Hematopoietic multipotent progenitor cell treated with erythropoietin and hydrocortisone succinate and interleukin-3 and kit ligand, for 6 days (in vitro differentiated cells): Measurements from ENCODE around the gene TBXAS1.
"Not testable (repeated sequence)": the region's sequence is repeated elsewhere in the genome, so short reads cannot be mapped to it uniquely, and the experiment has no call there.

Experiments
- DNase-seq: peaks from one replicate; pipeline ENCODE4 v3.0.0-alpha.2; 2015

TBXAS1 gene

DNA sequence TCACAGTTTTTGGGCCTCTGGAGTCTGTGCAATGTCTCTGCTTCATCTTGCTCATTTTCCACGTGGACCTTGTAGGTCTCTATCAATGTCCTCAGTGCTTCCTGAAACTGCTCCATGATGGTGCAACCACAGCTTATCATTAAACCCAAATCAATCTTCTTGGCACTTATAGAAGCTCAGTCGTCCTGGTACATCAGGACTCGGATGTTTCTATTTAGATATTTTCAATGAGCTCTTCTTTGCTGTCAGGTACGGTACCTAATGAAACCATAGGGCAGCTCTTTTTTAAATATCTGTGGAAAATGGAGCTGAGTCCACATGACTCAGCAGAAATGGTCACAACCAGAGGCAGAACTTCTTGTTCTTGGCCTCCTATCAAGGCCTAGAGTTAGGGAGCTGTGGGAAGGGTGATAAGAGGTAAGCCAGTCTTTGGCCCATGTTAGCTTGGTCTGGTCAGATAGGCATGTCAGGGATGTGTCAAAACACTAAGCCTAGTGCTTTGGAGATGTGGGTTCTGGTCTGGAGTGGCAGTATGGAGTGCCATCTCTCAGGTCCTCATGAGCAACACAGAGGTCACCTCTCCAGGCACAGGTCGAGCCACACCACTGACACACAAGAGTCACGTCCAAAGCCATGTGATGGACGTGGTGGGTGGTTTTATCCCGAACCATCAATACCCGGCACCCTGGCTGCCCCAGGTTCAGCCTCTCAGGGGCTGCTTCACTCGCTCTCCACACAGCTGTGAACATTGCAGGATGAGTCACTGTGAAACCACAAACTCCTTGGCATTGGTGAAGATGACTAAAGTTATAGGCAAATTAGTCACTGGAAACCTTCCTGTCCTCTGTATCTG lies 87.0 kb downstream of the TBXAS1 start:
- DNase-seq, result peak; percentile 99

DNA sequence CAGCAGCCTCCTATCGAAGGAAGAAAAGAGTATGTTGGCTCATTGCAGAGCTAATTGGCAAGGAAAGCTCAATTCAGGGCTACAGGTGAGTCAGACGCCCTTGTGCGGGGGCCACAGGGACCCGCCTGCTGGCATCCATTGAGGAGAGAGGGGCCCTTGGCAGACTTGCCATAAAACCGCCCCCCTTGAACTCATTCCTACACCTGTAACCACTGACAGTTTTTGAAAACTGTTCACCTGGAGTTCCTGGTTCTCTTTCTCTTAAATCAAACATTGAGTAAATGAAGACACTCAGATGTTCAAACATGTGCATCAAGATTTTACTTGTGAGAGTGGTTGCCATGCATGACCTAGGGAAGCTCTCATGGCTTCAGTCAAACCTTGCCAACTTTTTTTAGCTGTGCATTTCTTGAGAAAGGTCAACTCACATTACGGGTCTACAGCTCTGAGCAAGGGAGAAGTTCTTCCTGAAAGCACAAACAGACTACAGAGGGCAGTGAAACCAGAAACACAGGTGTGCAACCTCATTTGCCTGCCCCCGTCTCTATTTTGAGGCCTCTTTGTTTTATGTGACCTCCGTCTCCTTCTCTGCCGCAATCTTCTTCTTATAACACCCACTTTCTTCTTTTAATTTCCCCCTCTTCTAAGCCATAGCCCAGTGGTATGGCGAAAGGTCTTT lies 87.8 kb downstream of the TBXAS1 start:
- DNase-seq, result no peak

DNA sequence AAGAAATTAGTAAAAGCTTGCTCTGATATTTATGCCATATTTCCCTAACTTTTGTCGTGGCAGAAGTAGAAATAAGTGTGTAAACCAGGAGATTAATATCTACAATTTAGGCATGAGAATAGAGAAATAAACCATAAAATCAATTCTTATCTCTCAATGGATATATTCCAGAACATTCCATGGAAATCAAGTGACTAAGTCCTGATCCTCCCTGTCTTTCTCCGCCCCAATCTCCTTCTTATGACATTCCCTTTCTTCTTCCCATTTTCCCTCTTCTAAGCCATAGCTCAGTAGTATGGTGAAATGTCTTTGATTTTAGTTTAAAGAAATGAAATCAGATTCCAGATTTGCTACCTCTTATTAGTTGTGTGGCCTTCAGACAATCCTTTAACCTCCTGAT lies 88.8 kb downstream of the TBXAS1 start:
- no peak for DNase-seq

DNA sequence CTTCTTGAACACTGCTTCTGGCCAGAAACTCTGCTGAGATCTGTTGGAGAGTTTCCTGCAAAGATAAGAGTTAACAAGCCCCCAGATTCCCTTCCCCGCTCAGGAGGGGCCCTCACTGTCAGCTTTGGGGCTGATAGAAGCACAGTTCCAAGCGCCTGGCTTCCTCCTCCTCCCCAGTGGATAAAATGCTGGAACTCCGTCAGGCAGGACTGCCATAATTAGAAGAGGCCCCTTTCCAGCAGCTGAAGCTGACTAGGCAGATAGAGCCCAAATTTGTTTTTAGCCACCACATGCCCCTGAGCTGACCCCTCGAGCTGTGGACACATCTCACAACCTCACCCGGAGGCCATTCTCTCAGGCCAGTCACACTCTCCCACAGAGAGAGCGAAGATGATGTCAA lies 89.4 kb downstream of the TBXAS1 start:
- DNase-seq, result peak; percentile 62

DNA sequence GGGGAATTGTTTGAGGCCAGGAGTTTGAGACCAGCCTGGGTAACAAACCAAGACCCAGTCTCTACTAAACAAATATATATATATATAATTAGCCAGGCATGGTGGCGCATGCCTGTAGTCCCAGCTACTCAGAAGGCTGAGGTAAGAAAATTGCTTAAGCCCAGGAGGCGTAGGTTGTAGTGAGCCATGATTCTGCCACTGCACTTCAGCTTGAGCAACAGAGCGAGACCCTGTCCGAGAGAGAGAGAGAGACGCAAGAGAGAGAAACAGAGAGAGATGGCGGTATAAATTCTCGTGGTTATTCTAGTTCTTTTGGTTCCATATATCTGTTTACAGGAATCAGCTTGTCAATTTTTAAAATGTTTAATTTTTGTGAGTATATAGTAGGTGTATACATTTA lies 94.0 kb downstream of the TBXAS1 start:
- no peak for DNase-seq

DNA sequence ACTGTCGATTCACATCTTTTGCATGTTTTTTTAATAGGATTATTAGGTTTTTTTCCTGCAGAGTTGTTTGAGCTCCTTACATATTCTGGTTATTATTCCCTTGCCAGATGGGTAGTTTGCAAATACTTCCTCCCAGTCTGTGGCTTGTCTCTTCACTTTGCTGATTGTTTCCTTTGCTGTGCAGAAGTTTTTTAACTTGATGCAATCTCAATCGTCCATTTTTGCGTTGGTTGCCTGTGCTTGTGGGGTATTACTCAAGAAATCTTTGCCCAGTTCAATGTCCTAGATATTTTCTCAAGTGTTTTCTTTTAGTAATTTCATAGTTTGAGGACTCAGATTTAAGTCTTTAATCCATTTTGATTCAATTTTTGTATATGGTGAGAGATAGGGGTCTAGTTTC lies 95.4 kb downstream of the TBXAS1 start:
- DNase-seq, result no peak

DNA sequence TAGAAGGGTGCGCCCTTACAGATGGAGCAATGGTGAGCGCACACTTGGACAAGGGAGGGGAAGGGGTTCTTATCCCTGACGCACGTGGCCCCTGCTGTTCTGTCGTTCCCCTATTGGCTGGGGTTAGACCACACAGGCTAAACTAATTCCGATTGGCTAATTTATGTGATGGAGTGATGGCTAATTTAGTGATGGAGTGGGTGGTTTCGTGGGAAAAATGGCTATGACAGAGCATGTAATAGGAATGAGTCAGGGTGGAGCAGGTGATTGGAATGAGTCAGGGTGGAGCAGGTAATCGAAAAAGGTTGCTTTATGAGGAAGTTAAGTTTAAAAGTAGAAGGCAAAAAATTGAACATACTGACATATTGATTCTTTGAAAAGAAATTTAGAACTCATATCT lies 100.2 kb downstream of the TBXAS1 start:
- not testable (repeated sequence) for DNase-seq

DNA sequence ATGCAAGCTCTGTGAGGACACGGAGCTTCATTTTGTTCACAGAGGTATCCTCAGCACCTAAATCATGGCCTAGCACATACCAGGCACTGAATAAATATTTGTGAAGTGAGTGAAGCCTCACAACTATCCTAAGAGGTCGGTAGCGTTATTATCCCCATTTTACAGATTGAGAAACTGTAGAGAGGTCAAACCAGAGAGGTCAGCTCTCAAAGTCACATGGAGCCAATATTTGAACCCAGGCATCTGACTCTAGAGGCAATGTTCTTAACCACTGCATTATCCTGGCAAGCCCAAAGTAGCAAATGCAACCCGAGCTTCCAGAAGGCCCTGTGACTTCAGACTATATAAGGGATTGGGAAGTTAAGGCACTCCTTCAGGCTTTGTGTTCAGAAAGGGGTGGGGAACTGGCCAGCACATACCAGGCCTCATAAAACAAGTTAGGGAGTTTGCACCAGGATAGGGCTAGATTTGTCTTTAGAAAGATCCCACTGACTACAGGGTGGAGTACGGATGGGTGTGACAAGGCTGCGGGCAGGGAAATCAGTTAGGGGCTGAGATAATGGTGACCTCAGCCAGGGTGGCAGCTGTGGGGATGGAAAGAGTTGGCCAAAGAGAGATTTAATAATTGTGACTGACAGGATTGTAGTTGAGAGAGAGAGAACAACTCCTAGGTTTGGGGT lies 101.4 kb downstream of the TBXAS1 start:
- peak; percentile 81 for DNase-seq

DNA sequence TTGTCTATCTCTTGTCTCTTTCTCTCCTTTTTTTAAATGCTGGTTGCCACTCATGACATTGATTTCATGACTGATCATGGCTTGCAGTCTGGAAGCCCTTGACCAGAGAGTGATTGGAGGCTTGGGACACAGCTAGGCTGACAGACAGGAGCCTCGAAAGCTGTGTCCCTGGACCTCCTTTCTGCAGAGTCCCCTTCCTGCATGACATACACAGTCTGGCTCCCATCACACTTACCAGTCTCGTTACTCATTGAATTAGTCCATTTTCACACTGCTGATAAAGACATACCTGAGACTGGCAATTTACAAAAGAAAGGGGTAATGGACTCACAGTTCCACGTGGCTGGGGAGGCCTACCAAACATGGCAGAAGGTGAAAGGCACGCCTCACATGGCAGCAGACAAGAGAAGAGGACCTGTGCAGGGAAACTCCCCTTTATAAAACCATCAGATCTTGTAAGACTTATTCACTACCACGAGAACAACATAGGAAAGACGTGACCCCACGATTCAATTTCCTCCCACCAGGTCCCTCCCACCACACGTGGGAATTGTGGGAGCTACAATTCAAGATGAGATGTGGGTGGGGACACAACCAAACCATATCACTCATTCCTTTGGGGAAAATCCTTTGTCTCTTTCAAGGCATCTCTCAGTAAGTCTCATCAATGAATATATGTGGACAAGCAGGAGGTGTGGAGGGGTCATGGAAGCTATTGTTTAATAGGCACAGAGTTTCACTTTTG lies 102.3 kb downstream of the TBXAS1 start:
- no peak for DNase-seq

DNA sequence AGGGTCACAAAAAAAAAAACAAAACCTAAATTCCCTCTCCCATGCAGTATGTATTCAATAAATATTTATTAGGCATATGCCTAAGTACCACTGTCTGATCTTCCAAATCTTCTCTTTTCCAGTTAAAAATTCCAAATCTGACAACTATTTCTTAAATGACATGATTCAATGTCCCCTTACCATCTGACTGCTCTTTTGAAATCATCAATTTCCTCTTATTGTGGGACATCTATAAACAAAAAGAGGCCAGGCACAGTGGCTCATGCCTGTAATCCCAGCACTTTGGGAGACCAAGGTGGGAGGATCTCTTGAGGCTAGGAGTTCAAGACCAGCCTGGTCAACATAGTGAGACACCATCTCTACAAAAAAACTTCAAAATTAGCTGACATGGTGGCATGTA lies 103.5 kb downstream of the TBXAS1 start:
- DNase-seq, result no peak

DNA sequence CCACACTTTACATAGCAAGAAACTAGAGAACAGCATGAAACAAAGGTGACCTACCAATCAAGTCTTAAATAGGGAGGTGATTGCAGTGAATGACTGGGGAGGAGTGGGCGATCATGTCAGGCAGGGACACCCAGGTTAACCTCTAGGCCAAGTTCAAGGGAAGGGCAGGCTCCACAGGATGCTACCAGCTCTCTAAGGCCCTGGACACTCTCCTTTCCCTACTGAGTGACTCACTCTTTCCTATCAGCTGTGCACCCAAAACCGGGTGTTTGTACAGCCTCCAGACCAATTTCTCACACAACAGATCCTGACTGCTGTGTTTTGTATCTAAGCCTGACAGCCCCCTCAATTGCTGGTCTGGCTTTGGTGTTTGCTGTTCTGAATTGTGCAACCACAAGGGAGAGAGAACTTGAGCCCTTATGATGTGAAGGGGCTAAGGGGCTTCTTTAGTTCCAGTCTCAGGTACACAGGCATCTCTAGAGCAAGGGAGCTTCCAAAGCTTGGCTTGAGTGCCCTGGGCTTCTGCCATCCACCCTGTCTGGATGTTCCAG lies 107.8 kb downstream of the TBXAS1 start:
- peak; percentile 53 for DNase-seq

DNA sequence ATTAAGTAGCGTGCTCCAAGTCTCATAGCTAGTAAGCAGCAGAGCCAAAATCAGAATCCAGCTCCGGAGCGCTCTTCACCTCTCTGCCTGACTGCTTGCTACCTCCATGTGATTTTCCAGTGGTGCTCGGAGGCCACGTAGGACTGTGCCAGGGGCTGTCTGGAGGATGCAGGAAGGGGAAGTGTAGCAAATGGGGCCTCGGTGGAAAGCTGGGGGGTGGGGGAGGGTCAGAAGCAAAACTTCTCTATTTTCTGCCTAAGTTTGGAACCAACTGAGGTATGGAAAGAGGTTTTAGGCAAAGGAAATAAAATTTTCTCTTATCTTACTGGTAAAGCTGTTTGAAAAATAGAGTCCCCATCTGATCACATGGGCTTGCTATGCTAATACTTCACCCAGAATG lies 108.7 kb downstream of the TBXAS1 start:
- peak; percentile 51 for DNase-seq

DNA sequence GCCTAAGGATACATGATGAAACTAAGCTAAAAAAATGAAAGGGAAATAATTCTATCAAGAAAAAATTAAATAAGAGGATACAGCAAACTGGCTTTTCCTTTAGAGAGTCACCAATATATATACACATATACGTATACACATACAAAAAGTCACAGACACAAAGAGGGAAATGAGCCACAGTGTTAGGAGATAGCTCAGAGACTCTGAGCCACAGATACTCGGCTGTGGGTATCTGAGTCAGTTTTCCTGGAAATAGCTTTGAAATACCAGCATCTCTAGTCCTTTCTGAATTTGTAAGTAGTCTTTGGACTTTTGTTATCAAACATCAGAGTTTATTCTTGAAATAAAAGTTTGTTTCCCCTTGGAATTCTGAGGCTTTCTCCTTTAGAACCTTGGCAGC lies 111.8 kb downstream of the TBXAS1 start:
- peak; percentile 35 for DNase-seq

DNA sequence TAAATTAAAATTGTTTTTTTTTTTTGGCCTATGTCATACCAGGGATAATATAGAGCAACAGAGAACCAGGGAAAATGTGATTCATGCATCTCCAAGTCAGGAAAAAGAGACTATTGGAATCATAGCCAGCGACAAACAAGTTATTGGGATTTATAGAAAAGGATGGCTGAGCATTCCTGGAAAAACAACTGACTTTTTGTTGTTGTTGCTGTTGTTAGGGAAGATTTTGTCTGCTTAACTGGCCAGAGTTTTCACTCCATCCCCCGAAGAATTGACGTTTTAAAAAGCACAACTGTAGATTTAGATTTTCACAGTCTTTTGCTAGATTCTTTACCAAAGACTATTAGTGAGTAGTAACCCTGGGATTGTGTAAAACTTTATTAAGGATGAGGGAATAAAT lies 112.4 kb downstream of the TBXAS1 start:
- DNase-seq, result no peak

DNA sequence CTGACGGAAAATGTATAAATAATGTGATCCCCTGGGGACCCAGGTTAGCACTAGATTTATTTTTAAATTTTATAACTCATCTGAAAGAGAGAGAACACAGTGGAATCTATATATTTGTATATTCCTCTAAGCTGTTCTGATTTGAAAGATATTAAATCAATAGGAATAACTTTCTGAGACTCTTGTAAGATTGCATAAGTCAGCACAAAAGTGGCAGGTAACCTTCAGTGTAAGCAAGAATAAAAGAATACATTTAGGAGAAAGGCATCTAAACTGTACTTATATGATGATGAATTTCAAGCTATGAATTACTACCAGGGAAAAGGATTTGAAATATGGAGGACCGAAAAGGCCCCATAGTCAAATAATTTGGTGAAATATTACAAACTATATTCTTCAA lies 112.8 kb downstream of the TBXAS1 start:
- no peak for DNase-seq

DNA sequence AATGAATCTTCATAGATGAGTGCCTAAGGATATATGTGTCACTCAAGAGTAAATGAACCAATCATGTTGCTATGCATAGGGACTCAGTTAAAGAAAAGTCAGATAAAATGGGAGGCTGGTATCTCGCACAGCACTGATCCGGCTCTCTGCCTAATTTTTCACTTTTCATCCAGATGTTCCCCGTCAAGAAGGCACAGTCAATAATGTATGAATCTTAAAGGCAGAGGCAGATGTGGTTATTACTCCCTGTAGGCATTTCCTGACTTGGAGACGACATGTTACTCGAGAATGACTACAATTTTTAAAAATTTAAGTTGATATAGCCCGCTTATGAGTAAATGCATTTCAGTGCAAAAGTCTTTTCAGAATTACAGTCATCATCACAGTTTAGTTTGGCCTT lies 113.6 kb downstream of the TBXAS1 start:
- no peak for DNase-seq

DNA sequence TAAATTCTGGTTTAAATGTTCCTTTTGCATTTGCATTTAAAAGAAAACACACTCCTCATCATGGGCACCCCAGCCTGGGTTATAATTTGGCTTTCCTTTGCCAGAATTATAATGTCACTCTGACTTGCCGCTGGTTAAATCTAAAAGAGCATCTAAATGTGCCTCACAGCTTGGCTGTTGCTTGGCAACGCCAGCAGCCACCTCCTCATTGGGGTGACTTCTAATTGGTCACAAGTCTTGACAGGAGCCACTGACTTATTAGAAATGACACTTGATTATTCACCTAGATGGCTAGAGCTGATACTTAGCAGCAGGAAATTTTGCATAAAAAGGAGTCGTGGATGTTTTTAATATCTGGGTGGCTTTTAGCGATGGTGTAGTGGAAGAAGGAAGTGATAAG lies 114.3 kb downstream of the TBXAS1 start:
- no peak for DNase-seq

DNA sequence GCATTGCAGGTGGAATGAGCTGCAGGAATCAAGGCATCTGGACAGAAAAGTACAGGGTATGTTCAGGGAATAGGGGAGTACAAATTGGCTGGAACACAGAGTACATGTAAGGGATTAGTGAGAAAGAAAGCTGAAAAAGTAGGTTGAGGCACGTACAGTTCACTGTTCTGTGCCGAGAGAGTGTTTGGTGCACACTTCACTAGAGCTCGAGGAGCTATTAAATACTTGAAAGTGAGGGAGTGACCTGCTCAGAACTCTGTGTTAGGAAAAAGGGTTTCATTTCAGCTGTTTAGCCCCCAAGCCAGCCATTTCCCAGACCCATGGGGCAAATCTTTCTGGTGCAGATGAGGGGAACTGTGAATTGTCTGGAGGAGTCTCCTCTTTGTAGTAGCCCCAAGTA lies 115.2 kb downstream of the TBXAS1 start:
- DNase-seq, result no peak

DNA sequence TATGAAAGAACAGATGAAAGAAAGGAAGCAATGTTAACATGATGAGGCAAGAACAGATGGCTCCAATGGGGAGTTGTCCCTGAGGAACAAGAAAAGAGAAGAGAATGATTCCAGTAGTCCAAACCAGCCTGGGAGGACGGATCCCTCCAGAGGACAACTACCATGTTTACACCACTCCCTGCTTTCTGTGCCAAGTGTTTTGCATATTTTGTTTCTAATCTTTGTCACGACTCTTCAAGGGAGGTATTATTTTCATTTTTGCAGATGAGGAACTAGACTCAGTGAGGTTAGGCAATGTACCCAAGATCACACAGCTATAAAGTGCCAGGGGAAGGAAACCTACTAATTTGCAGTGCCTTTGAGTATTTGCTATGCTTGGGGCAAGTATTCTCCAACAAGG lies 117.5 kb downstream of the TBXAS1 start:
- no peak for DNase-seq

DNA sequence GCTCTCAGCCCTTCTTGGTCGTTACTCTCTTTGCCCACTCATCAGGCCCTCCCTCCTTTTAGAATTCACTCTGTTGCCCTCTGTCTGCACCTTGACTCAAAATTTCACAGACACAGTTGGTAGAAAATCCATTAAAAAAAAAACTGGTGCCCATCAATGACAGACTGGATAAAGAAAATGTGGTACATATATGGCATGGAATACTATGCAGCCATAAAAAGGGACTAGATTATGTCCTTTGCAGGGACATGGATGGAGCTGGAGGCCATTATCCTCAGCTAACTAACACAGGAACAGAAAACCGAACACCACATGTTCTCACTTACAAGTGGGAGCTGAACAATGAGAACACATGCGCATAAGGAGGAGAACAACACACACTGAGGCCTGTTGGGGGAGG lies 118.0 kb downstream of the TBXAS1 start:
- DNase-seq, result no peak

DNA sequence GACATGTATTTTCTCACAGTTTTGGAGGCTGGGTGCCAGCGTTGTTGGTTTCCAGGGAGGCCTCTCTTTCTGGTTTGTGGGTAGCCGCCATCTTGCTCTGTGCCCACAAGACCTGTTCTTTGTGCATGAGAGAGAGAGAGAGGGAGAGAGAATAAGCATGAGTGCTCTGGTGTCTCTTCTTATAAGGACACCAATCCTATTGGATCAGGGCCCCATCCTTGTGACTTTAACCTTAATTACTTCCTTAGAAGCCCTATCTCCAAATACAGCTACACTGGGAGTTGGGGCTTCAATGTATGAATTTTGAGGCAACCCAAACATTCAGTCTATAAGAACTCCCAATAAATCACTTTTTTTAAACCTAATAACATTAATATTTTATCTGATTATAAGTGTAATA lies 119.1 kb downstream of the TBXAS1 start:
- no peak for DNase-seq

DNA sequence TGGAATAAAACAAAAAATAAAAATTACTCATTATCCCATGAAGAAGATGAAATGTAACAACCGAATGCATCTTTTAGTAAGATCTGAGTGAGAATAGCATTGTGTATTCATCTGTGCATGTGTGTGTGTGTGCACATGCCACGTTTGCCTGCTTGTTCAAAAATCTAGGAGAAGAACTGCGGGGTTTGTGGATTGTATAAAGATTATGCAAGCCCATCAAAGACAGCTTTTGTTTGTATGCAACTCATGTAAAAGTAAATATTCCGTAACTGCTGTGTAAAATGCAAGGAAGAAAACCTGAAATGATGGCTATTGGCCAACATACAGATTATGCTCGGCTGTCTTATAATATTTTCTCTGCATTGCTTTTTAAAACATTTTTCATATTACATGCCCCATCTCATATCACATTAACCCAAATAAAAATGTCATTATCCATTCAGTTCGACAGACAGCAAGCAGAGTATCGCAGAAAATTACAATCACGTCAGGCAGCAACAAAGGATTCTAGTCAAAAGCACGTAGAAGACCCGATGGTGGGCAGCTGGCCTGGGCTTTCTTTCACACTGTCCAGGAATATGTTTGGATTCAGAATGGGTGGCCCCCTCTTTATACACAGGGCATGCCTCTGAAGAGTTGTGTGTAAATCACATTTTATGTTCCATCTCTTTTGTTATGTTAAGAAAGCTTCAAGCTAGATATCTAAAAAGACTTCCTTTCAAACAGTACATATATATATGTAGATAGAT lies 119.7 kb downstream of the TBXAS1 start:
- DNase-seq, result no peak
